Nephron progenitor cell (in vitro differentiated cells): Measurements from ENCODE around the gene RAD51B.
A peak's percentile ranks its signal among the peaks of the same experiment; 100 is the strongest.

Experiments used
- DNase-seq: peaks from one replicate; pipeline ENCODE4 v3.0.0; 2021
- H3K27ac Mint-ChIP-seq: 2 replicates; pipeline ENCODE4 v1.8.0; 2021; ENCODE audit warnings: mild to moderate bottlenecking, moderate library complexity, mixed read lengths
- H3K27me3 Mint-ChIP-seq: 2 replicates; pipeline ENCODE4 v1.8.0; 2021; ENCODE audit warnings: mild to moderate bottlenecking, low read depth, mixed read lengths; ENCODE audit not compliant: poor library complexity
- H3K36me3 Mint-ChIP-seq: 2 replicates; pipeline ENCODE4 v1.8.0; 2021; ENCODE audit warnings: low read depth, mixed read lengths
- H3K4me1 Mint-ChIP-seq: 2 replicates; pipeline ENCODE4 v1.8.0; 2021; ENCODE audit warnings: mixed read lengths
- H3K4me3 Mint-ChIP-seq: 2 replicates; pipeline ENCODE4 v1.8.0; 2021; ENCODE audit warnings: mild to moderate bottlenecking, moderate library complexity, mixed read lengths
- H3K9me3 Mint-ChIP-seq: 2 replicates; pipeline ENCODE4 v1.8.0; 2021; ENCODE audit warnings: mild to moderate bottlenecking, moderate library complexity, mixed read lengths
- CTCF ChIP-seq: fragments of 200-600 bp; sonication (generic); IDR thresholded peaks from 2 replicates; pipeline ENCODE4 v1.5.0; 2021; ENCODE audit warnings: antibody characterized with exemption

Gene RAD51B

GRCh38 chr14:68366656-68367055 is 547.1 kb downstream of the RAD51B start:
- H3K4me1 Mint-ChIP-seq = peaks cover 73% of the 10 kb centered on the region
- no peak for DNase-seq
- no peak overlapping the region for H3K4me3 Mint-ChIP-seq
- H3K27ac Mint-ChIP-seq = peak overlapping the region; percentile 99
- H3K9me3 Mint-ChIP-seq = peaks cover under 1% of the 10 kb centered on the region
- TF ChIP-seq CTCF = no peak
- H3K27me3 Mint-ChIP-seq = no peaks in the 10 kb centered on the region
- peaks cover 1% of the 10 kb centered on the region for H3K36me3 Mint-ChIP-seq

- H3K9me3 Mint-ChIP-seq = peaks cover 9% of the 10 kb centered on the region
- H3K4me3 Mint-ChIP-seq = no peak overlapping the region
- TF ChIP-seq CTCF = no peak
- peaks cover 66% of the 10 kb centered on the region for H3K4me1 Mint-ChIP-seq
- peaks cover 9% of the 10 kb centered on the region for H3K36me3 Mint-ChIP-seq
- H3K27me3 Mint-ChIP-seq = no peaks in the 10 kb centered on the region
- peak overlapping the region; percentile 64 for H3K27ac Mint-ChIP-seq
- DNase-seq = no peak
Observed at GRCh38 chr14:68367536-68367935, 548.0 kb downstream of the RAD51B start.

DNA sequence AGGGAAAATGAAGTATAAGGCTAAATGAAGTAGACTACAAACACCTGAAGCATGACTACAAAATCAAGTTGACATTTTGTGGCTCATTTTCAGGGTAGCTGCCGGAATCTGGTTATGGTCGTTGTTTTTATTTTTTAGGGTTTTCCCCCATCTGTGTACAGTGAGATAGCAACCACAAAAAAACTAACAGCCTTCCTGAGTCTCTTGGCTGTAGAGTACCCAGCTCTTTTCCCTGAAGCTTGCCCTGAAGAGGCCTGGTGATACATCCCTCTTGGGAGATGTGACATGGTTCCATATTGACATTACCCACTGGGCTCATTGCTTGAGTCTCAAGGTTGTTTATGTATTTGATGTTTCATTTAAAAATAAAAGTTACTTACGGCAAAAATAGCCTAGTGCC is 549.3 kb downstream of the RAD51B start:
- Mint-ChIP-seq H3K9me3 (peaks cover 16% of the 10 kb centered on the region), H3K27me3 (peaks cover 4% of the 10 kb centered on the region), H3K27ac (no peak overlapping the region), H3K4me1 (peaks cover 53% of the 10 kb centered on the region), H3K4me3 (no peak overlapping the region), H3K36me3 (peaks cover 9% of the 10 kb centered on the region)
- no peak for DNase-seq
- TF ChIP-seq CTCF = no peak

GRCh38 chr14:68369281-68370056 is 549.9 kb downstream of the RAD51B start:
- Mint-ChIP-seq H3K27ac (no peak overlapping the region), H3K9me3 (peaks cover 16% of the 10 kb centered on the region), H3K36me3 (peaks cover 9% of the 10 kb centered on the region), H3K4me3 (no peak overlapping the region), H3K27me3 (peaks cover 4% of the 10 kb centered on the region), H3K4me1 (peaks cover 48% of the 10 kb centered on the region)
- no peak for DNase-seq
- TF ChIP-seq CTCF = no peak

DNA sequence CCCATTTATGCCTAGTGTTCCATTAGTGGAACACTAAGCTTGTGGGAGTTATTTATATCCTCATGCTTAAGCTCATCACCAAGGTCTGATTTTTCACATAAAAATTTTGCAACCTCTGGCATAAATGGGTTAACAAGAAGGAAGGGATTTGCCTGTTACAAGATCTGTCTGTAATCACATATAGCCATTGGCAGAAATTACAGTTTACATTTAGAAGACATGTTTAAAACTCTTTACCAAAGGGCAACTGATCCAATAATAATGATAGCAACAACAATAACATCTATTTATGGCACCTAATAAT is 550.4 kb downstream of the RAD51B start:
- peaks cover 16% of the 10 kb centered on the region for H3K9me3 Mint-ChIP-seq
- peaks cover 9% of the 10 kb centered on the region for H3K36me3 Mint-ChIP-seq
- no peak for DNase-seq
- H3K27ac Mint-ChIP-seq = no peak overlapping the region
- H3K27me3 Mint-ChIP-seq = peaks cover 4% of the 10 kb centered on the region
- peaks cover 48% of the 10 kb centered on the region for H3K4me1 Mint-ChIP-seq
- TF ChIP-seq CTCF = no peak
- no peak overlapping the region for H3K4me3 Mint-ChIP-seq

DNA sequence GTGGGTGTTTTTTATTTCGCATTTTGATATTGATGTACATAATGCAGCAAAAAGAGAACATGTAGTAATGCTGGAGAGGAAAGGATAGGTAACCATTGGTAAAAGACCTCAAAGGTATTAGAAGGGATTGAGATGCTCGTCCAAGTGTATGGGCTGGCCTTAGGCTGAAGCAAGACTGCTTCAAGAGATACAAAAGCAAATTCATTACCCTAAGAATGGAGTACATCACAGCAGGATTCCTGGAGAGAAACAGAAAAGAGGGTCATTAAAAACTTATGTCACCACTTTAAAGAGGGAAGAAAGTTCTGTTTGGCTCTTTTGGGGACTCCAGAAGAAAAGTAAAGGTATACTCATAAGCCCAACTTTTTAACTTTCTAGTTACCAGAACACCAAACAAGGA is 552.8 kb downstream of the RAD51B start:
- Mint-ChIP-seq H3K27ac (no peak overlapping the region), H3K4me1 (peaks cover 38% of the 10 kb centered on the region), H3K9me3 (peaks cover 16% of the 10 kb centered on the region), H3K27me3 (peaks cover 6% of the 10 kb centered on the region), H3K36me3 (peaks cover 9% of the 10 kb centered on the region), H3K4me3 (no peak overlapping the region)
- no peak for DNase-seq
- TF ChIP-seq CTCF = no peak
